ENCODE data around the gene RBFOX1.

DNA sequence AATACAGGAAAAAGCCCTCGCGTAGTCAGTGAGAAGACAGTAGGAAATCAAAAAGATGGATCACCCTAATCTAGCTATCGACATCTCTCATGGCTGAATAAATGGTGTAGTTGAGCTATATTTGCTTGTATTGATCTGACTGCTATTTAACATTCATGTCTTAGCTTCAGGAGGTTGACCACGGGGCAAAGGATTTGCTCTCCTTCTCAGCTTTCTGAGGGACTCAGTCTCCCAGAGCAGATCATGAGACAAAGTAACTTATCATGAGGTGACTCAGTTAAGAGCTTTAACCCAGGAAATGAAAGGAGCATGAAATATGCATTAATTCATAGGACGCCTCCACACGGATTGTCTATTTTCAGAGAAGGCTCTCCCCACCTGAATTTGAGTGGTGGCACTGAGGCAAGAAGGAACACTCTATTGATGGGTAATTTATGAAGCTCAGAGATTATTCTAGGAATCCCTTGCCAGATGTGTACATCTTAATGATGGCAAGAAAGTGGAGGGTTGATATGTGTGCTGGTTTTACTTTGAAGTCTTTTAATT is 608 bp downstream of the RBFOX1 start:
- TF ChIP-seq RAD21 (conservative IDR thresholded peaks at IDR 0.05): no peak
- TF ChIP-seq, protein P1, sequence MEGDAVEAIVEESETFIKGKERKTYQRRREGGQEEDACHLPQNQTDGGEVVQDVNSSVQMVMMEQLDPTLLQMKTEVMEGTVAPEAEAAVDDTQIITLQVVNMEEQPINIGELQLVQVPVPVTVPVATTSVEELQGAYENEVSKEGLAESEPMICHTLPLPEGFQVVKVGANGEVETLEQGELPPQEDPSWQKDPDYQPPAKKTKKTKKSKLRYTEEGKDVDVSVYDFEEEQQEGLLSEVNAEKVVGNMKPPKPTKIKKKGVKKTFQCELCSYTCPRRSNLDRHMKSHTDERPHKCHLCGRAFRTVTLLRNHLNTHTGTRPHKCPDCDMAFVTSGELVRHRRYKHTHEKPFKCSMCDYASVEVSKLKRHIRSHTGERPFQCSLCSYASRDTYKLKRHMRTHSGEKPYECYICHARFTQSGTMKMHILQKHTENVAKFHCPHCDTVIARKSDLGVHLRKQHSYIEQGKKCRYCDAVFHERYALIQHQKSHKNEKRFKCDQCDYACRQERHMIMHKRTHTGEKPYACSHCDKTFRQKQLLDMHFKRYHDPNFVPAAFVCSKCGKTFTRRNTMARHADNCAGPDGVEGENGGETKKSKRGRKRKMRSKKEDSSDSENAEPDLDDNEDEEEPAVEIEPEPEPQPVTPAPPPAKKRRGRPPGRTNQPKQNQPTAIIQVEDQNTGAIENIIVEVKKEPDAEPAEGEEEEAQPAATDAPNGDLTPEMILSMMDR (IDR thresholded peaks at IDR 0.05; ENCODE audit: poor library complexity, severe bottlenecking): no peak
- no peak for TF ChIP-seq MXI1 (conservative IDR thresholded peaks at IDR 0.05; ENCODE audit: poor library complexity, severe bottlenecking)
- no peak for TF ChIP-seq TAF1 (IDR thresholded peaks at IDR 0.05; ENCODE audit: low read depth)
- no peak for TF ChIP-seq EZH2 (IDR thresholded peaks at IDR 0.05; ENCODE audit: borderline replicate concordance, insufficient read depth, low read length, poor library complexity, severe bottlenecking)
- no peak for TF ChIP-seq EP300 (conservative IDR thresholded peaks at IDR 0.05; ENCODE audit: poor library complexity, severe bottlenecking)
- TF ChIP-seq, protein P2, sequence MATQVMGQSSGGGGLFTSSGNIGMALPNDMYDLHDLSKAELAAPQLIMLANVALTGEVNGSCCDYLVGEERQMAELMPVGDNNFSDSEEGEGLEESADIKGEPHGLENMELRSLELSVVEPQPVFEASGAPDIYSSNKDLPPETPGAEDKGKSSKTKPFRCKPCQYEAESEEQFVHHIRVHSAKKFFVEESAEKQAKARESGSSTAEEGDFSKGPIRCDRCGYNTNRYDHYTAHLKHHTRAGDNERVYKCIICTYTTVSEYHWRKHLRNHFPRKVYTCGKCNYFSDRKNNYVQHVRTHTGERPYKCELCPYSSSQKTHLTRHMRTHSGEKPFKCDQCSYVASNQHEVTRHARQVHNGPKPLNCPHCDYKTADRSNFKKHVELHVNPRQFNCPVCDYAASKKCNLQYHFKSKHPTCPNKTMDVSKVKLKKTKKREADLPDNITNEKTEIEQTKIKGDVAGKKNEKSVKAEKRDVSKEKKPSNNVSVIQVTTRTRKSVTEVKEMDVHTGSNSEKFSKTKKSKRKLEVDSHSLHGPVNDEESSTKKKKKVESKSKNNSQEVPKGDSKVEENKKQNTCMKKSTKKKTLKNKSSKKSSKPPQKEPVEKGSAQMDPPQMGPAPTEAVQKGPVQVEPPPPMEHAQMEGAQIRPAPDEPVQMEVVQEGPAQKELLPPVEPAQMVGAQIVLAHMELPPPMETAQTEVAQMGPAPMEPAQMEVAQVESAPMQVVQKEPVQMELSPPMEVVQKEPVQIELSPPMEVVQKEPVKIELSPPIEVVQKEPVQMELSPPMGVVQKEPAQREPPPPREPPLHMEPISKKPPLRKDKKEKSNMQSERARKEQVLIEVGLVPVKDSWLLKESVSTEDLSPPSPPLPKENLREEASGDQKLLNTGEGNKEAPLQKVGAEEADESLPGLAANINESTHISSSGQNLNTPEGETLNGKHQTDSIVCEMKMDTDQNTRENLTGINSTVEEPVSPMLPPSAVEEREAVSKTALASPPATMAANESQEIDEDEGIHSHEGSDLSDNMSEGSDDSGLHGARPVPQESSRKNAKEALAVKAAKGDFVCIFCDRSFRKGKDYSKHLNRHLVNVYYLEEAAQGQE (IDR thresholded peaks at IDR 0.05; ENCODE audit: borderline replicate concordance): no peak
- TF ChIP-seq POLR2AphosphoS5 (IDR thresholded peaks at IDR 0.05): no peak
- no peak for TF ChIP-seq SMC3 (conservative IDR thresholded peaks at IDR 0.05; ENCODE audit: poor library complexity)
